GM19238 (cell line): ENCODE data around the gene IFI27L1.
A peak's percentile ranks its signal among the peaks of the same experiment; 100 is the strongest.

Experiments
- DNase-seq: peaks from one replicate; pipeline ENCODE4 v3.0.0; 2011; ENCODE audit warnings: low spot score; ENCODE audit not compliant: insufficient read length

IFI27L1 gene

GRCh38 chr14:94113908-94114588 lies 32.9 kb downstream of the IFI27L1 start:
- DNase-seq = no peak

GRCh38 chr14:94114589-94115057 lies 33.5 kb downstream of the IFI27L1 start:
- no peak for DNase-seq

GRCh38 chr14:94115058-94115591 lies 34.0 kb downstream of the IFI27L1 start:
- DNase-seq = no peak

- DNase-seq = no peak
These were observed 34.5 kb downstream of the IFI27L1 start for GRCh38 chr14:94115631-94116030.

- no peak for DNase-seq
These were observed 35.6 kb downstream of the IFI27L1 start for GRCh38 chr14:94116701-94117100.

- no peak for DNase-seq
These were observed 36.7 kb downstream of the IFI27L1 start for GRCh38 chr14:94117856-94118255.

- DNase-seq = no peak
These were observed 38.0 kb downstream of the IFI27L1 start for GRCh38 chr14:94119071-94119470.

- no peak for DNase-seq
These were observed 39.7 kb downstream of the IFI27L1 start for GRCh38 chr14:94120667-94121340.

- DNase-seq = no peak
These were observed 40.4 kb downstream of the IFI27L1 start for GRCh38 chr14:94121485-94121884.

- DNase-seq = no peak
These were observed 41.3 kb downstream of the IFI27L1 start for GRCh38 chr14:94122438-94122837.

- DNase-seq = no peak
These were observed 42.2 kb downstream of the IFI27L1 start for GRCh38 chr14:94123296-94123695.

- DNase-seq = no peak
These were observed 42.8 kb downstream of the IFI27L1 start for GRCh38 chr14:94123868-94124267.

GRCh38 chr14:94124582-94125377 lies 43.7 kb downstream of the IFI27L1 start:
- no peak for DNase-seq

- DNase-seq = no peak
These were observed 44.7 kb downstream of the IFI27L1 start for GRCh38 chr14:94125659-94126418.

GRCh38 chr14:94126419-94126677 lies 45.2 kb downstream of the IFI27L1 start:
- no peak for DNase-seq

- no peak for DNase-seq
These were observed 45.7 kb downstream of the IFI27L1 start for GRCh38 chr14:94126800-94127199.

GRCh38 chr14:94127330-94127729 lies 46.2 kb downstream of the IFI27L1 start:
- DNase-seq = no peak

- DNase-seq = no peak
These were observed 47.2 kb downstream of the IFI27L1 start for GRCh38 chr14:94128216-94128839.

GRCh38 chr14:94129111-94129757 lies 48.1 kb downstream of the IFI27L1 start, which contains the start of gene IFI27L2:
Gene IFI27L2 (minus strand): TSS chr14:94129604. CDS start chr14:94129564, 40 bp downstream.
- peak; percentile 91 for DNase-seq

GRCh38 chr14:94129758-94130414 lies 48.8 kb downstream of the IFI27L1 start:
- DNase-seq = no peak
